Midbrain (tissue), 1 donor: ENCODE measurements around the gene ZNF613.
"Not testable (repeated sequence)": the region's sequence is repeated elsewhere in the genome, so short reads cannot be mapped to it uniquely, and the experiment has no call there.

Experiments
- DNase-seq: peaks from one replicate; lab custom pipeline; 2025; lab: John Stamatoyannopoulos, UW

Gene ZNF613

GRCh38 chr19:51944798-51945552, 17.7 kb downstream of the ZNF613 start:
- no peak for DNase-seq

- no peak for DNase-seq
Observed at GRCh38 chr19:51946602-51947001, 19.3 kb downstream of the ZNF613 start.

GRCh38 chr19:51948975-51949374, 21.7 kb downstream of the ZNF613 start:
- DNase-seq = no peak

GRCh38 chr19:51957846-51958245, 30.6 kb downstream of the ZNF613 start:
- DNase-seq = not testable (repeated sequence)

- no peak for DNase-seq
Observed at GRCh38 chr19:51959791-51960190, 32.5 kb downstream of the ZNF613 start.

- not testable (repeated sequence) for DNase-seq
Observed at GRCh38 chr19:51960621-51961233, 33.5 kb downstream of the ZNF613 start.

- no peak for DNase-seq
Observed at GRCh38 chr19:51965583-51965982, 38.3 kb downstream of the ZNF613 start.

- no peak for DNase-seq
Observed at GRCh38 chr19:51970718-51971117, 43.4 kb downstream of the ZNF613 start.

GRCh38 chr19:51971624-51972023, 44.4 kb downstream of the ZNF613 start:
- DNase-seq = no peak

- DNase-seq = not testable (repeated sequence)
Observed at GRCh38 chr19:51975787-51976186, 48.5 kb downstream of the ZNF613 start.

- no peak for DNase-seq
Observed at GRCh38 chr19:51976852-51977251, 49.6 kb downstream of the ZNF613 start.

- DNase-seq = no peak
Observed at GRCh38 chr19:51977346-51977745, 50.1 kb downstream of the ZNF613 start.

GRCh38 chr19:51978882-51979281, 51.6 kb downstream of the ZNF613 start:
- DNase-seq = no peak

- no peak for DNase-seq
Observed at GRCh38 chr19:51980116-51980736, 53.0 kb downstream of the ZNF613 start.

- DNase-seq = not testable (repeated sequence)
Observed at GRCh38 chr19:51980926-51981325, 53.7 kb downstream of the ZNF613 start.

- no peak for DNase-seq
Observed at GRCh38 chr19:51983361-51983760, 56.1 kb downstream of the ZNF613 start.

GRCh38 chr19:51986309-51987291, 59.3 kb downstream of the ZNF613 start, which contains the start of gene ZNF350:
Gene ZNF350, minus strand, starts transcription at chr19:51986840. Its CDS starts 12,480 bp downstream, at chr19:51974360.
- peak; percentile 96 for DNase-seq

GRCh38 chr19:51993422-51993821, 66.2 kb downstream of the ZNF613 start:
- no peak for DNase-seq

- no peak for DNase-seq
Observed at GRCh38 chr19:51994048-51994644, 66.9 kb downstream of the ZNF613 start.
